Fibroblast of mammary gland (primary cell): ENCODE data around the gene UGDH.
A peak's percentile ranks its signal among the peaks of the same experiment; 100 is the strongest.

Source experiments
- DNase-seq: peaks from one replicate; pipeline ENCODE4 v3.0.0-alpha.2; 2010; ENCODE audit warnings: low read depth
- H3K4me3 ChIP-seq: 2 replicates; pipeline ENCODE4 v1.5.1; 2011; ENCODE audit warnings: low read depth, mild to moderate bottlenecking, low read length, moderate library complexity; ENCODE audit not compliant: control insufficient read depth
- CTCF ChIP-seq: conservative IDR thresholded peaks from 2 replicates; pipeline ENCODE4 v1.5.1; 2011; ENCODE audit warnings: low read depth, low read length, inconsistent platforms; ENCODE audit not compliant: control insufficient read depth, insufficient read depth

Gene UGDH

GRCh38 chr4:39480251-39480650 lies 47.0 kb downstream of the UGDH start:
- no peak overlapping the region for H3K4me3 ChIP-seq
- TF ChIP-seq CTCF: no peak
- no peak for DNase-seq

GRCh38 chr4:39476187-39476895 lies 50.9 kb downstream of the UGDH start:
- peak; percentile 31 for DNase-seq
- no peak for TF ChIP-seq CTCF
- no peak overlapping the region for H3K4me3 ChIP-seq

GRCh38 chr4:39472396-39472795 lies 54.8 kb downstream of the UGDH start:
- H3K4me3 ChIP-seq: no peak overlapping the region
- DNase-seq: no peak
- no peak for TF ChIP-seq CTCF

GRCh38 chr4:39470402-39470801 lies 56.8 kb downstream of the UGDH start:
- no peak overlapping the region for H3K4me3 ChIP-seq
- no peak for DNase-seq
- no peak for TF ChIP-seq CTCF

GRCh38 chr4:39469429-39470077 lies 57.7 kb downstream of the UGDH start:
- peak; percentile 86 for DNase-seq
- H3K4me3 ChIP-seq: no peak overlapping the region
- peak; percentile 94 for TF ChIP-seq CTCF

GRCh38 chr4:39467464-39467863 lies 59.8 kb downstream of the UGDH start:
- no peak overlapping the region for H3K4me3 ChIP-seq
- no peak for DNase-seq
- no peak for TF ChIP-seq CTCF
